ENCODE measurements around the gene OR2S2. TPM values are rescaled to one million over a fixed set of nuclear protein-coding genes. Genes with fewer than 3 reads are reported as not detected.

The OR2S2 gene
- total RNA-seq, 1 experiment from 2014 or later: not detected

- no peak for TF ChIP-seq ATF2 (CRISPR knock-in tag; IDR thresholded peaks at IDR 0.05; ENCODE audit: borderline replicate concordance, low read depth)
These were observed 39.2 kb downstream of the OR2S2 start (continued) for GRCh38 chr9:35918780-35919179.

- CTCF ChIA-PET: interaction anchor here (0.6 to 3.1 kb wide), 6 partner anchors 10 to 260 kb away, joined by 3 to 14 read pairs (median 4); partner anchors contain the start of genes CCDC107 and RMRP
- TF ChIP-seq MAX (CRISPR knock-in tag; IDR thresholded peaks at IDR 0.05) (no peak), JAZF1 (CRISPR knock-in tag; IDR thresholded peaks at IDR 0.05) (no peak), CREB1 (CRISPR knock-in tag; IDR thresholded peaks at IDR 0.05) (no peak), CREM (CRISPR knock-in tag; IDR thresholded peaks at IDR 0.05) (no peak), PREB (CRISPR knock-in tag; IDR thresholded peaks at IDR 0.05; ENCODE audit: borderline replicate concordance) (no peak), E2F5 (CRISPR knock-in tag; IDR thresholded peaks at IDR 0.05) (no peak), ZNF416 (CRISPR knock-in tag; IDR thresholded peaks at IDR 0.05) (no peak), IRF1 (CRISPR knock-in tag; IDR thresholded peaks at IDR 0.05) (no peak), IRF2 (CRISPR knock-in tag; IDR thresholded peaks at IDR 0.05; ENCODE audit: borderline replicate concordance, low read depth) (no peak), SMAD3 (CRISPR knock-in tag; IDR thresholded peaks at IDR 0.05; ENCODE audit: borderline replicate concordance) (no peak), E2F4 (CRISPR knock-in tag; IDR thresholded peaks at IDR 0.05; ENCODE audit: borderline replicate concordance, low read depth) (no peak), ATF6 (CRISPR knock-in tag; IDR thresholded peaks at IDR 0.05) (no peak), ETV6 (CRISPR knock-in tag; IDR thresholded peaks at IDR 0.05) (no peak), ATF2 (CRISPR knock-in tag; IDR thresholded peaks at IDR 0.05; ENCODE audit: borderline replicate concordance, low read depth) (no peak), FOXP1 (CRISPR knock-in tag; IDR thresholded peaks at IDR 0.05; ENCODE audit: borderline replicate concordance) (no peak)
- H3K4me1 Mint-ChIP-seq: peaks cover 9% of the 10 kb centered on the region
- ATAC-seq (no peak; the same call in none of the 2 replicates), DNase-seq (ENCODE audit: low spot score) (no peak)
- no peaks in the 10 kb centered on the region for H3K36me3 Mint-ChIP-seq
- no peaks in the 10 kb centered on the region for H3K27me3 Mint-ChIP-seq (ENCODE audit: low read depth)
- no peaks in the 10 kb centered on the region for H3K9me3 Mint-ChIP-seq
- no peak overlapping the region for H3K27ac Mint-ChIP-seq
- H3K4me3 Mint-ChIP-seq: no peak overlapping the region
- POLR2A ChIA-PET: no interaction called here
These were observed 40.7 kb downstream of the OR2S2 start for GRCh38 chr9:35917261-35917660.

Data from WTC11 (cell line).